Keratinocyte (primary cell): ENCODE measurements around the gene ABHD17B. TPM values are rescaled to one million over a fixed set of nuclear protein-coding genes. Genes with fewer than 3 reads are reported as not detected.

Source experiments
- DNase-seq: peaks from one replicate; pipeline ENCODE4 v3.0.0-alpha.2; 2011; ENCODE audit warnings: low read depth, missing footprints, low spot score
- FAIRE-seq: peaks from 2 replicates; lab custom pipeline; 2011; peaks lifted over from hg19 to GRCh38; lab: Jason Lieb, UNC
- H2AFZ ChIP-seq: 2 replicates; pipeline ENCODE4 v1.6.0; 2012; ENCODE audit warnings: low read length, control low read depth, inconsistent platforms; ENCODE audit not compliant: control insufficient read depth
- H3K27ac ChIP-seq: 2 replicates; pipeline ENCODE4 v1.5.1; 2011; ENCODE audit warnings: low read length; ENCODE audit not compliant: control insufficient read depth, insufficient read depth
- H3K27me3 ChIP-seq: 3 replicates; pipeline ENCODE4 v1.6.0; 2011; ENCODE audit warnings: low read length; ENCODE audit not compliant: control insufficient read depth, insufficient read depth; ENCODE audit errors: extremely low read depth
- H3K36me3 ChIP-seq, 2 experiments: 2 replicates in 1 of 2; 3 replicates in 1 of 2; pipeline ENCODE4 v1.5.1; 2011; ENCODE audit warnings: low read length in 2 of 2, mild to moderate bottlenecking in 1 of 2; ENCODE audit not compliant: control insufficient read depth in 2 of 2, insufficient read depth in 2 of 2; ENCODE audit errors: extremely low read depth in 1 of 2
- H3K4me1 ChIP-seq: 3 replicates; pipeline ENCODE4 v1.5.1; 2011; ENCODE audit warnings: low read length; ENCODE audit not compliant: control insufficient read depth, insufficient read depth; ENCODE audit errors: extremely low read depth
- H3K4me2 ChIP-seq: 3 replicates; pipeline ENCODE4 v1.6.0; 2011; ENCODE audit warnings: low read depth, low read length; ENCODE audit not compliant: control insufficient read depth, insufficient read depth; ENCODE audit errors: extremely low read depth
- H3K4me3 ChIP-seq, 3 experiments: fragments of 200-600 bp in 1 of 3; sonication (generic) in 1 of 3; 2 replicates in 2 of 3; 3 replicates in 1 of 3; pipeline ENCODE4 v1.5.1; 2011 to 2016; ENCODE audit warnings: low read length in 3 of 3, mild to moderate bottlenecking in 3 of 3, control low read depth in 2 of 3, inconsistent platforms in 1 of 3, low read depth in 1 of 3, mixed read lengths in 1 of 3, mixed run types in 1 of 3, moderate library complexity in 1 of 3; ENCODE audit not compliant: control insufficient read depth in 2 of 3, insufficient read depth in 2 of 3; ENCODE audit errors: extremely low read depth in 1 of 3
- H3K79me2 ChIP-seq: 2 replicates; pipeline ENCODE4 v1.6.0; 2012; ENCODE audit warnings: low read length; ENCODE audit not compliant: control insufficient read depth, insufficient read depth
- H3K9ac ChIP-seq: 3 replicates; pipeline ENCODE4 v1.6.0; 2011; ENCODE audit warnings: low read length; ENCODE audit not compliant: control insufficient read depth, insufficient read depth; ENCODE audit errors: extremely low read depth
- H3K9me1 ChIP-seq: 3 replicates; pipeline ENCODE4 v1.6.0; 2011; ENCODE audit warnings: low read length; ENCODE audit not compliant: control insufficient read depth, insufficient read depth; ENCODE audit errors: extremely low read depth
- H3K9me3 ChIP-seq: 2 replicates; pipeline ENCODE4 v1.5.1; 2012; ENCODE audit warnings: low read depth, low read length; ENCODE audit not compliant: control insufficient read depth
- H4K20me1 ChIP-seq: 3 replicates; pipeline ENCODE4 v1.6.0; 2011; ENCODE audit warnings: low read length; ENCODE audit not compliant: control insufficient read depth, insufficient read depth; ENCODE audit errors: extremely low read depth
- CTCF ChIP-seq, 3 experiments: IDR thresholded peaks in 1 of 3; conservative IDR thresholded peaks in 1 of 3; optimal IDR thresholded peaks in 1 of 3; 2 replicates in 2 of 3; 3 replicates in 1 of 3; pipeline versions ENCODE3 to v1.5.1; 2011; ENCODE audit warnings: low read length in 3 of 3, mild to moderate bottlenecking in 3 of 3, moderate library complexity in 2 of 3, control low read depth in 1 of 3, inconsistent platforms in 1 of 3; ENCODE audit not compliant: insufficient read depth in 2 of 3; ENCODE audit errors: extremely low read depth in 1 of 3
- EZH2 ChIP-seq: IDR thresholded peaks from one replicate; pipeline ENCODE4 v1.6.1; 2012; ENCODE audit warnings: inconsistent platforms, mild to moderate bottlenecking, low read length, moderate library complexity
- dilution Hi-C: fragments of 300-500 bp; cut with MboI; formaldehyde crosslinking; loops from one replicate; pipeline ENCODE4 v1.7.0; 2020; ENCODE audit warnings: low sequenced_read_pairs; ENCODE audit not compliant: extremely low pct_ligation_motif_present
- polyA plus RNA-seq, 5 experiments: library from polyadenylated mRNA; depleted of rRNA in 3 of 5; stranded (reverse) in 3 of 5; stranded (forward) in 1 of 5; unstranded in 1 of 5; fragments of >200 nt; gene quantifications; 1 replicate in 1 of 5; 2 replicates in 3 of 5; 3 replicates in 1 of 5; pipeline versions ENCODE4 v1.2.1 to v1.2.3, GENCODE V29; 2011 to 2012; ENCODE audit warnings: missing spikeins in 2 of 5, low read depth in 1 of 5, low replicate concordance in 1 of 5

ABHD17B gene
- polyA plus RNA-seq, 1 donor (not counting 4 experiments of a cell fraction or from before 2014, with no cell fraction given): 16.3 TPM

GRCh38 chr9:71941060-71941568, 30.1 kb upstream of the ABHD17B start:
- Histone ChIP-seq H3K27ac (no peak overlapping the region), H3K9me1 (no peaks in the 10 kb centered on the region), H3K4me3 (no peak overlapping the region), H3K4me1 (peaks cover 43% of the 10 kb centered on the region), H3K36me3 (no peaks in the 10 kb centered on the region), H4K20me1 (no peaks in the 10 kb centered on the region), H3K4me2 (peak overlapping the region; percentile 11), H3K9ac (no peak overlapping the region), H3K27me3 (no peaks in the 10 kb centered on the region), H3K9me3 (no peaks in the 10 kb centered on the region), H2AFZ (peak overlapping the region; percentile 8), H3K79me2 (peaks cover 33% of the 10 kb centered on the region)
- DNase-seq: no peak
- peak; percentile 34 for FAIRE-seq
- dilution Hi-C loops: no loop called here
- TF ChIP-seq CTCF (optimal IDR thresholded peaks at IDR 0.05 in 1 of 3, IDR thresholded peaks at IDR 0.05 in 1 of 3, conservative IDR thresholded peaks at IDR 0.05 in 1 of 3; ENCODE audit: extremely low read depth in 1 of 3, insufficient read depth in 2 of 3, low read length in 3 of 3) (no peak), EZH2 (no peak)

- TF ChIP-seq CTCF (optimal IDR thresholded peaks at IDR 0.05 in 1 of 3, IDR thresholded peaks at IDR 0.05 in 1 of 3, conservative IDR thresholded peaks at IDR 0.05 in 1 of 3; ENCODE audit: extremely low read depth in 1 of 3, insufficient read depth in 2 of 3, low read length in 3 of 3) (no peak), EZH2 (no peak)
- Histone ChIP-seq H3K79me2 (peaks cover 36% of the 10 kb centered on the region), H3K9me1 (no peaks in the 10 kb centered on the region), H3K27ac (peak overlapping the region; percentile 71), H3K4me3 (peak overlapping the region in 2 of 3 experiments; percentile 33 to 51), H3K27me3 (no peaks in the 10 kb centered on the region), H3K4me1 (peaks cover 33% of the 10 kb centered on the region), H3K9me3 (no peaks in the 10 kb centered on the region), H2AFZ (no peak overlapping the region), H3K4me2 (peak overlapping the region; percentile 94), H4K20me1 (no peaks in the 10 kb centered on the region), H3K9ac (peak overlapping the region; percentile 19), H3K36me3 (no peaks in the 10 kb centered on the region)
- FAIRE-seq: no peak
- dilution Hi-C loops: no loop called here
- no peak for DNase-seq
Observed at GRCh38 chr9:71937898-71938297, 26.9 kb upstream of the ABHD17B start.
